ENCODE results near the gene ZNF664. TPM values are rescaled to one million over a fixed set of nuclear protein-coding genes. Genes with fewer than 3 reads are reported as not detected.

The ZNF664 gene
- total and polyA plus RNA-seq, 10 donors, result 12.0 to 53.4 (median 41.7) TPM

GRCh38 chr12:124024776-124025175 is 51.8 kb downstream of the ZNF664 start:
- H3K27me3 ChIP-seq (replicated peaks in 1 of 7), result no peaks in the 10 kb centered on the region
- peaks cover 0 to 3% (median under 1%) of the 10 kb centered on the region in 6 donors for H3K4me1 ChIP-seq
- no peak overlapping the region for H3K4me3 ChIP-seq
- intact Hi-C loops (cut with DNase I; ENCODE audit: low total_unique reads), result no loop called here
- no peaks in the 10 kb centered on the region for H3K9me3 ChIP-seq
- H3K36me3 ChIP-seq, result no peaks in the 10 kb centered on the region
- no peak for DNase-seq
- H3K27ac ChIP-seq, result no peak overlapping the region
- TF ChIP-seq POLR2AphosphoS5 (IDR thresholded peaks at IDR 0.05) (no peak), POLR2A (IDR thresholded peaks at IDR 0.05) (no peak), CTCF (IDR thresholded peaks at IDR 0.05 in 8 of 11, conservative IDR thresholded peaks at IDR 0.05 in 3 of 11) (no peak)
- WGBS, 5 donors, result 67 to 79% (median 74%) methylated on average over 7 of the region's 7 CpGs

- Histone ChIP-seq H3K9me3 (no peaks in the 10 kb centered on the region), H3K4me3 (no peak overlapping the region), H3K4me1 (peaks cover 0 to 12% (median 5%) of the 10 kb centered on the region in 6 donors), H3K36me3 (no peaks in the 10 kb centered on the region), H3K27me3 (replicated peaks in 1 of 7) (no peaks in the 10 kb centered on the region), H3K27ac (no peak overlapping the region)
- intact Hi-C loops (cut with DNase I; ENCODE audit: low total_unique reads), result no loop called here
- TF ChIP-seq CTCF (IDR thresholded peaks at IDR 0.05 in 8 of 11, conservative IDR thresholded peaks at IDR 0.05 in 3 of 11), result no peak
- no peak for TF ChIP-seq POLR2AphosphoS5 (IDR thresholded peaks at IDR 0.05)
- no peak for TF ChIP-seq POLR2A (IDR thresholded peaks at IDR 0.05)
- 62 to 80% (median 75%) methylated on average over 8 of the region's 8 CpGs for WGBS, 5 donors
- DNase-seq, result no peak
Observed at GRCh38 chr12:124025661-124026060, 52.6 kb downstream of the ZNF664 start.

GRCh38 chr12:124026755-124027745 is 54.0 kb downstream of the ZNF664 start:
- TF ChIP-seq CTCF (IDR thresholded peaks at IDR 0.05 in 8 of 11, conservative IDR thresholded peaks at IDR 0.05 in 3 of 11) (no peak), POLR2A (IDR thresholded peaks at IDR 0.05) (no peak), POLR2AphosphoS5 (IDR thresholded peaks at IDR 0.05) (no peak)
- H3K36me3 ChIP-seq, result no peaks in the 10 kb centered on the region
- no peaks in the 10 kb centered on the region for H3K27me3 ChIP-seq (replicated peaks in 1 of 7)
- H3K27ac ChIP-seq, result no peak overlapping the region
- intact Hi-C loops (cut with DNase I; ENCODE audit: low total_unique reads), result no loop called here
- no peaks in the 10 kb centered on the region for H3K9me3 ChIP-seq
- WGBS, 5 donors, result 74 to 83% (median 80%) methylated on average over 14 of the region's 14 CpGs
- peaks cover 0 to 15% (median 5%) of the 10 kb centered on the region in 6 donors for H3K4me1 ChIP-seq
- no peak overlapping the region for H3K4me3 ChIP-seq
- DNase-seq, result no peak

Measured in spleen (tissue), 11 donors.